ENCODE results near the gene MUC7. TPM values are rescaled to one million over a fixed set of nuclear protein-coding genes. Genes with fewer than 3 reads are reported as not detected.

Gene MUC7
- total and polyA plus RNA-seq, 2 of the 13 experiments (the other 11 are each of a cell fraction or from before 2014, with no cell fraction given) = 0.03 TPM; not detected in 1

DNA sequence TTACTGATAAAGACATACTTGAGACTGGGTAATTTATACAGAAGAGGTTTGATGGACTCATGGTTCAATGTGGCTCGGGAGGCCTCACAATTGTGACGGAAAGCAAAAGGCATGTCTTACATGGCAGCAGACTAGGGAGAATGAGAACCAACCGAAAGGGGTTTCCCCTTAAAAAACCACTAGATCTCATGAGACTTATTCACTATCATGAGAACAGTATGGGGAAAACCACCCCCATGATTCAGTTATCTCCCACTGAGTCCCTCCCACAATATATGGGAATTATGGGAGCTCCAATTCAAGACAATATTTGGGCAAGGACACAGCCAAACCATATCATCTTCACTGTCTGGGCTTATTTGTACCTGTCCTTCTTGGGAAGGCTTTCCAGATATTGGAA is 22.8 kb upstream of the MUC7 start:
- BruUV-seq (replicated peaks) = no TSS peak
- in situ Hi-C loops (cut with HindIII; ENCODE audit: extremely low pct_ligation_motif_present, low pct_unique_long_range_greater_than_20kb) = no loop called here
- H2AFZ ChIP-seq (ENCODE audit: low read length) = no peak overlapping the region
- no peak for ATAC-seq
- no peak for FAIRE-seq
- TF ChIP-seq ETV6 (CRISPR knock-in tag; conservative IDR thresholded peaks at IDR 0.05) (no peak), SKI (IDR thresholded peaks at IDR 0.05; ENCODE audit: partially characterized antibody) (no peak), HIVEP1 (CRISPR knock-in tag; IDR thresholded peaks at IDR 0.05) (no peak), ELK4 (CRISPR knock-in tag; IDR thresholded peaks at IDR 0.05; ENCODE audit: borderline replicate concordance) (no peak), ZFAT (CRISPR knock-in tag; conservative IDR thresholded peaks at IDR 0.05) (no peak), ZNF839 (CRISPR knock-in tag; IDR thresholded peaks at IDR 0.05; ENCODE audit: borderline replicate concordance) (no peak), RAD21 (CRISPR knock-in tag; IDR thresholded peaks at IDR 0.05) (no peak), MATR3 (CRISPR knock-in tag; IDR thresholded peaks at IDR 0.05) (no peak), TOE1 (CRISPR knock-in tag; IDR thresholded peaks at IDR 0.05) (no peak), ASH2L (IDR thresholded peaks at IDR 0.05; ENCODE audit: insufficient read length, low read depth, low read length) (no peak), MAZ (IDR thresholded peaks at IDR 0.05; ENCODE audit: borderline replicate concordance, low read depth, low read length) (no peak), MAZ (CRISPR knock-in tag; IDR thresholded peaks at IDR 0.05; ENCODE audit: low read depth) (no peak), ZNF317 (CRISPR knock-in tag; IDR thresholded peaks at IDR 0.05) (no peak), ZNF703 (CRISPR knock-in tag; IDR thresholded peaks at IDR 0.05; ENCODE audit: borderline replicate concordance) (no peak), MAFF (IDR thresholded peaks at IDR 0.05; ENCODE audit: low read depth, low read length) (no peak)
- TF ChIP-seq, protein P1, sequence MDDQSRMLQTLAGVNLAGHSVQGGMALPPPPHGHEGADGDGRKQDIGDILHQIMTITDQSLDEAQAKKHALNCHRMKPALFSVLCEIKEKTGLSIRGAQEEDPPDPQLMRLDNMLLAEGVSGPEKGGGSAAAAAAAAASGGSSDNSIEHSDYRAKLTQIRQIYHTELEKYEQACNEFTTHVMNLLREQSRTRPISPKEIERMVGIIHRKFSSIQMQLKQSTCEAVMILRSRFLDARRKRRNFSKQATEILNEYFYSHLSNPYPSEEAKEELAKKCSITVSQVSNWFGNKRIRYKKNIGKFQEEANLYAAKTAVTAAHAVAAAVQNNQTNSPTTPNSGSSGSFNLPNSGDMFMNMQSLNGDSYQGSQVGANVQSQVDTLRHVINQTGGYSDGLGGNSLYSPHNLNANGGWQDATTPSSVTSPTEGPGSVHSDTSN (CRISPR knock-in tag; IDR thresholded peaks at IDR 0.05; ENCODE audit: borderline replicate concordance) = no peak
- H3K36me3 ChIP-seq (replicated peaks in 1 of 2; ENCODE audit: control insufficient read depth in 1 of 2, insufficient read depth in 2 of 2, low read length in 2 of 2) = no peaks in the 10 kb centered on the region
- H3K4me3 ChIP-seq (replicated peaks in 1 of 3; ENCODE audit: insufficient read depth in 1 of 3, low read depth in 2 of 3, low read length in 3 of 3) = no peak overlapping the region
- no peaks in the 10 kb centered on the region for H4K20me1 ChIP-seq (ENCODE audit: insufficient read depth, low read length)
- intact Hi-C loops (cut with micrococcal nuclease; ENCODE audit: unreplicated experiment) = no loop called here
- H3K4me1 ChIP-seq (ENCODE audit: insufficient read depth, low read length) = no peaks in the 10 kb centered on the region
- no peaks in the 10 kb centered on the region; a peak in 1 of 5 replicates for H3K27me3 ChIP-seq (ENCODE audit: control insufficient read depth in 1 of 2, insufficient read depth in 2 of 2, low read length in 2 of 2)
- H3K9ac ChIP-seq (ENCODE audit: insufficient read depth, low read depth, low read length) = no peak overlapping the region
- H3K27ac ChIP-seq (ENCODE audit: extremely low read length, insufficient read depth, low read length) = no peak overlapping the region
- 31% methylated on average over 3 of the region's 3 CpGs for WGBS (ENCODE audit: low lambda C conversion rate)
- H3K4me2 ChIP-seq (ENCODE audit: low read depth, low read length) = no peak overlapping the region
- no peaks in the 10 kb centered on the region for H3K79me2 ChIP-seq (ENCODE audit: insufficient read depth, low read length)
- H3K9me3 ChIP-seq (ENCODE audit: low read length) = no peaks in the 10 kb centered on the region
- no peak for DNase-seq (ENCODE audit: low spot score)
- ChIA-PET CTCF (ENCODE audit: low intra/inter-chr PET ratio, low total read pairs) (no interaction called here), POLR2A (no interaction called here)

Measured in HepG2 (cell line).